NCI-H446 treated with DMSO at 0.1 percent for 48 hours (cell line): Measurements from ENCODE around the gene CCDC3.

Experiments
- DNase-seq: peaks from one replicate; lab custom pipeline; 2025; lab: John Stamatoyannopoulos, UW

Gene CCDC3

GRCh38 chr10:12961416-12962205 is 39.9 kb downstream of the CCDC3 start:
- peak; percentile 79 for DNase-seq

- peak; percentile 79 for DNase-seq
These were observed 40.6 kb downstream of the CCDC3 start for GRCh38 chr10:12960941-12961340.

GRCh38 chr10:12960334-12960898 is 41.1 kb downstream of the CCDC3 start:
- DNase-seq = no peak

GRCh38 chr10:12958546-12959110 is 42.9 kb downstream of the CCDC3 start:
- DNase-seq = no peak

- DNase-seq = no peak
These were observed 44.4 kb downstream of the CCDC3 start for GRCh38 chr10:12957081-12957480.

GRCh38 chr10:12954866-12955265 is 46.6 kb downstream of the CCDC3 start:
- DNase-seq = no peak

GRCh38 chr10:12950583-12951128 is 50.9 kb downstream of the CCDC3 start:
- DNase-seq = no peak

- no peak for DNase-seq
These were observed 52.3 kb downstream of the CCDC3 start for GRCh38 chr10:12949248-12949647.

- no peak for DNase-seq
These were observed 53.8 kb downstream of the CCDC3 start for GRCh38 chr10:12947741-12948140.

- no peak for DNase-seq
These were observed 55.1 kb downstream of the CCDC3 start for GRCh38 chr10:12946372-12946771.

GRCh38 chr10:12945690-12946359 is 55.7 kb downstream of the CCDC3 start:
- no peak for DNase-seq

GRCh38 chr10:12944931-12945330 is 56.6 kb downstream of the CCDC3 start:
- no peak for DNase-seq

- no peak for DNase-seq
These were observed 58.1 kb downstream of the CCDC3 start for GRCh38 chr10:12943425-12943824.

- DNase-seq = no peak
These were observed 59.5 kb downstream of the CCDC3 start for GRCh38 chr10:12941966-12942365.

GRCh38 chr10:12940791-12941190 is 60.7 kb downstream of the CCDC3 start:
- no peak for DNase-seq

GRCh38 chr10:12938271-12938670 is 63.2 kb downstream of the CCDC3 start:
- peak; percentile 56 for DNase-seq

- DNase-seq = no peak
These were observed 64.0 kb downstream of the CCDC3 start for GRCh38 chr10:12937527-12937926.

GRCh38 chr10:12934777-12935176 is 66.7 kb downstream of the CCDC3 start:
- no peak for DNase-seq

GRCh38 chr10:12929381-12929780 is 72.1 kb downstream of the CCDC3 start:
- DNase-seq = no peak

- no peak for DNase-seq
These were observed 72.9 kb downstream of the CCDC3 start for GRCh38 chr10:12928571-12928970.

GRCh38 chr10:12927896-12928295 is 73.6 kb downstream of the CCDC3 start:
- DNase-seq = no peak

GRCh38 chr10:12925845-12926244 is 75.7 kb downstream of the CCDC3 start:
- no peak for DNase-seq

- DNase-seq = no peak
These were observed 76.6 kb downstream of the CCDC3 start for GRCh38 chr10:12924911-12925310.
